SK-N-SH (cell line): ENCODE results near the gene PIGW.
A peak's percentile ranks its signal among the peaks of the same experiment; 100 is the strongest.

Experiments
- CHD2 ChIP-seq: fragments of 150-350 bp; IDR thresholded peaks from 2 replicates; pipeline ENCODE4 v1.6.1; 2018; ENCODE audit warnings: low read length; ENCODE audit not compliant: partially characterized antibody
- ELF1 ChIP-seq: IDR thresholded peaks from 2 replicates; pipeline ENCODE4 v1.4.0; 2012
- EP300 ChIP-seq, 2 experiments: IDR thresholded peaks; 2 replicates each; pipeline versions ENCODE4 v1.4.0 to v1.6.1; 2012; ENCODE audit warnings: borderline replicate concordance in 1 of 2, low read depth in 1 of 2, low read length in 1 of 2
- POLR2AphosphoS5 ChIP-seq: IDR thresholded peaks from 2 replicates; pipeline ENCODE4 v1.6.1; 2012; ENCODE audit warnings: low read depth, low read length
- RCOR1 ChIP-seq: fragments of 150-350 bp; IDR thresholded peaks from 2 replicates; pipeline ENCODE4 v1.6.1; 2017; ENCODE audit warnings: antibody characterized with exemption, low read length
- SMC3 ChIP-seq: IDR thresholded peaks from 2 replicates; pipeline ENCODE4 v1.6.1; 2012; ENCODE audit warnings: low read depth, low read length, improper control_type of control experiment
- TF ChIP-seq, protein P1 (sequence below): fragments of 200-600 bp; sonication (generic); IDR thresholded peaks from 2 replicates; pipeline ENCODE4 v1.6.1; 2017; ENCODE audit warnings: antibody characterized with exemption, mild to moderate bottlenecking, moderate library complexity
- TF ChIP-seq, protein P2 (sequence below): IDR thresholded peaks from 2 replicates; pipeline ENCODE4 v1.4.0; 2012; ENCODE audit warnings: low read depth, borderline replicate concordance
- TF ChIP-seq, protein P3 (sequence below): IDR thresholded peaks from 2 replicates; pipeline ENCODE4 v1.4.0; 2012; ENCODE audit warnings: low read depth
- TF ChIP-seq, protein P4 (sequence below): IDR thresholded peaks from 2 replicates; pipeline ENCODE4; 2012

DNA sequence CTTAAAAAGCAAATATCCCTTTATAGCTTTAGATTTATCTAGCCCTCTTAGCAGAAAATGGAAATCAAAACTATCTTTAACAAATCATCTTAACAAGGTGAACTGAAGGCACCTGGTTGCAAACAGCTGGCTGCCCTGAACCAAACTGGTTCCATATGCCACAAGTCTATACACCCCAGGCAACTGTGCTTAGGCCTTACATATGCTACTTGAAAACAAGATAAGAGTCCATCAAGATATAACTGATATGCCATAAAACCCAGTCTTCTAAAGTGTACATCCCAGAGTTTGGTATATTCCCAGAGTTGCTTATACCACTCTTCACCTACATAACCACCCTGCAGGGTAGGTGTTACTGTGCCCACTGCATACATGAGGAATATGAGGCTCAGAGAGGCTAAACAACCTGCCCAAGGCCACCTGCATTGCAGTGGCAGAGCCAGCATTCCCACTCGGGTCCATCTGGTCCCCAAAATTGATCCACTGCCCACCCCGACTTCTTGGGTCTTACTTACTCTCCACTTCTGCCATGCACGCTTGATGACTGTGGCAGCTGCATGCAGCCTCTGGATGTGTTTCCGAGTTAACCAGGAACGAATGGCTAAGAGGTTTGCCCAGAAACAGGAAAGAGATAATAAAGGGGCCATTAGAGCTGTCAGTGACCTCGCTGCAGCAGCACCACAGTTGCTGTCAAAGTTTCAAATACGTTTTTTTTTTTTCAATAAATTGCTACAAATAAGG lies 36.1 kb upstream of the PIGW start:
- TF ChIP-seq, protein P1, sequence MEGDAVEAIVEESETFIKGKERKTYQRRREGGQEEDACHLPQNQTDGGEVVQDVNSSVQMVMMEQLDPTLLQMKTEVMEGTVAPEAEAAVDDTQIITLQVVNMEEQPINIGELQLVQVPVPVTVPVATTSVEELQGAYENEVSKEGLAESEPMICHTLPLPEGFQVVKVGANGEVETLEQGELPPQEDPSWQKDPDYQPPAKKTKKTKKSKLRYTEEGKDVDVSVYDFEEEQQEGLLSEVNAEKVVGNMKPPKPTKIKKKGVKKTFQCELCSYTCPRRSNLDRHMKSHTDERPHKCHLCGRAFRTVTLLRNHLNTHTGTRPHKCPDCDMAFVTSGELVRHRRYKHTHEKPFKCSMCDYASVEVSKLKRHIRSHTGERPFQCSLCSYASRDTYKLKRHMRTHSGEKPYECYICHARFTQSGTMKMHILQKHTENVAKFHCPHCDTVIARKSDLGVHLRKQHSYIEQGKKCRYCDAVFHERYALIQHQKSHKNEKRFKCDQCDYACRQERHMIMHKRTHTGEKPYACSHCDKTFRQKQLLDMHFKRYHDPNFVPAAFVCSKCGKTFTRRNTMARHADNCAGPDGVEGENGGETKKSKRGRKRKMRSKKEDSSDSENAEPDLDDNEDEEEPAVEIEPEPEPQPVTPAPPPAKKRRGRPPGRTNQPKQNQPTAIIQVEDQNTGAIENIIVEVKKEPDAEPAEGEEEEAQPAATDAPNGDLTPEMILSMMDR = no peak
- TF ChIP-seq RCOR1 (0 out of 2 replicates have a peak, but pooled peaks have one; percentile 45), SMC3 (no peak), POLR2AphosphoS5 (no peak), CHD2 (no peak), EP300 (IDR thresholded peaks at IDR 0.05; ENCODE audit: borderline replicate concordance in 1 of 2, low read depth in 1 of 2, low read length in 1 of 2) (peak in 1 of 2 experiments; percentile 60; a peak in 2 of 4 replicates), ELF1 (no peak)
- TF ChIP-seq, protein P2, sequence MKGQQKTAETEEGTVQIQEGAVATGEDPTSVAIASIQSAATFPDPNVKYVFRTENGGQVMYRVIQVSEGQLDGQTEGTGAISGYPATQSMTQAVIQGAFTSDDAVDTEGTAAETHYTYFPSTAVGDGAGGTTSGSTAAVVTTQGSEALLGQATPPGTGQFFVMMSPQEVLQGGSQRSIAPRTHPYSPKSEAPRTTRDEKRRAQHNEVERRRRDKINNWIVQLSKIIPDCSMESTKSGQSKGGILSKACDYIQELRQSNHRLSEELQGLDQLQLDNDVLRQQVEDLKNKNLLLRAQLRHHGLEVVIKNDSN = no peak
- TF ChIP-seq, protein P3, sequence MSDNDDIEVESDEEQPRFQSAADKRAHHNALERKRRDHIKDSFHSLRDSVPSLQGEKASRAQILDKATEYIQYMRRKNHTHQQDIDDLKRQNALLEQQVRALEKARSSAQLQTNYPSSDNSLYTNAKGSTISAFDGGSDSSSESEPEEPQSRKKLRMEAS = no peak
- TF ChIP-seq, protein P4, sequence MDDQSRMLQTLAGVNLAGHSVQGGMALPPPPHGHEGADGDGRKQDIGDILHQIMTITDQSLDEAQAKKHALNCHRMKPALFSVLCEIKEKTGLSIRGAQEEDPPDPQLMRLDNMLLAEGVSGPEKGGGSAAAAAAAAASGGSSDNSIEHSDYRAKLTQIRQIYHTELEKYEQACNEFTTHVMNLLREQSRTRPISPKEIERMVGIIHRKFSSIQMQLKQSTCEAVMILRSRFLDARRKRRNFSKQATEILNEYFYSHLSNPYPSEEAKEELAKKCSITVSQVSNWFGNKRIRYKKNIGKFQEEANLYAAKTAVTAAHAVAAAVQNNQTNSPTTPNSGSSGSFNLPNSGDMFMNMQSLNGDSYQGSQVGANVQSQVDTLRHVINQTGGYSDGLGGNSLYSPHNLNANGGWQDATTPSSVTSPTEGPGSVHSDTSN = no peak
